Activated T-cell treated with anti-CD3 and anti-CD28 coated beads for 24 hours (primary cell): ENCODE results near the gene ERAP2.
"Not testable (repeated sequence)": the region's sequence is repeated elsewhere in the genome, so short reads cannot be mapped to it uniquely, and the experiment has no call there.

Experiments used
- DNase-seq: peaks from one replicate; pipeline ENCODE4 v3.0.0-alpha.2; 2020; ENCODE audit warnings: low read depth

ERAP2 gene

GRCh38 chr5:96863114-96863513 is 13.2 kb upstream of the ERAP2 start:
- DNase-seq: no peak

- no peak for DNase-seq
These were observed 12.2 kb upstream of the ERAP2 start for GRCh38 chr5:96863949-96864584.

GRCh38 chr5:96864922-96865530 is 11.3 kb upstream of the ERAP2 start:
- no peak for DNase-seq

- no peak for DNase-seq
These were observed 7.5 kb upstream of the ERAP2 start for GRCh38 chr5:96868603-96869371.

- DNase-seq: no peak
These were observed 7.0 kb upstream of the ERAP2 start for GRCh38 chr5:96869372-96869641.

GRCh38 chr5:96870094-96871026 is 5.9 kb upstream of the ERAP2 start:
- no peak for DNase-seq

- no peak for DNase-seq
These were observed 5.3 kb upstream of the ERAP2 start for GRCh38 chr5:96871027-96871399.

- no peak for DNase-seq
These were observed 4.6 kb upstream of the ERAP2 start for GRCh38 chr5:96871686-96872085.

GRCh38 chr5:96873449-96873848 is 2.9 kb upstream of the ERAP2 start:
- DNase-seq: no peak

- no peak for DNase-seq
These were observed 1.7 kb upstream of the ERAP2 start for GRCh38 chr5:96874631-96875030.

GRCh38 chr5:96875791-96876291 is 459 bp upstream of the ERAP2 start:
- DNase-seq: no peak

GRCh38 chr5:96876977-96877469 is 723 bp downstream of the ERAP2 start:
- not testable (repeated sequence) for DNase-seq

GRCh38 chr5:96879665-96880064 is 3.4 kb downstream of the ERAP2 start:
- DNase-seq: no peak

- DNase-seq: no peak
These were observed 4.3 kb downstream of the ERAP2 start for GRCh38 chr5:96880444-96881164.

- DNase-seq: no peak
These were observed 5.3 kb downstream of the ERAP2 start for GRCh38 chr5:96881511-96882115.

GRCh38 chr5:96883871-96884270 is 7.6 kb downstream of the ERAP2 start:
- no peak for DNase-seq

GRCh38 chr5:96884995-96885394 is 8.7 kb downstream of the ERAP2 start:
- no peak for DNase-seq

GRCh38 chr5:96885518-96886338 is 9.4 kb downstream of the ERAP2 start:
- no peak for DNase-seq

GRCh38 chr5:96893342-96893741 is 17.0 kb downstream of the ERAP2 start:
- DNase-seq: no peak

- DNase-seq: no peak
These were observed 20.0 kb downstream of the ERAP2 start for GRCh38 chr5:96896276-96896675.
